ENCODE results near the gene AP2A1. TPM values are rescaled to one million over a fixed set of nuclear protein-coding genes. Genes with fewer than 3 reads are reported as not detected.
"Not testable (repeated sequence)": the region's sequence is repeated elsewhere in the genome, so short reads cannot be mapped to it uniquely, and the experiment has no call there.

Gene AP2A1
- total and polyA plus RNA-seq, 10 of the 15 experiments (the other 5 are each of a cell fraction or from before 2014, with no cell fraction given): 0.68 to 78.8 (median 33.8) TPM

DNA sequence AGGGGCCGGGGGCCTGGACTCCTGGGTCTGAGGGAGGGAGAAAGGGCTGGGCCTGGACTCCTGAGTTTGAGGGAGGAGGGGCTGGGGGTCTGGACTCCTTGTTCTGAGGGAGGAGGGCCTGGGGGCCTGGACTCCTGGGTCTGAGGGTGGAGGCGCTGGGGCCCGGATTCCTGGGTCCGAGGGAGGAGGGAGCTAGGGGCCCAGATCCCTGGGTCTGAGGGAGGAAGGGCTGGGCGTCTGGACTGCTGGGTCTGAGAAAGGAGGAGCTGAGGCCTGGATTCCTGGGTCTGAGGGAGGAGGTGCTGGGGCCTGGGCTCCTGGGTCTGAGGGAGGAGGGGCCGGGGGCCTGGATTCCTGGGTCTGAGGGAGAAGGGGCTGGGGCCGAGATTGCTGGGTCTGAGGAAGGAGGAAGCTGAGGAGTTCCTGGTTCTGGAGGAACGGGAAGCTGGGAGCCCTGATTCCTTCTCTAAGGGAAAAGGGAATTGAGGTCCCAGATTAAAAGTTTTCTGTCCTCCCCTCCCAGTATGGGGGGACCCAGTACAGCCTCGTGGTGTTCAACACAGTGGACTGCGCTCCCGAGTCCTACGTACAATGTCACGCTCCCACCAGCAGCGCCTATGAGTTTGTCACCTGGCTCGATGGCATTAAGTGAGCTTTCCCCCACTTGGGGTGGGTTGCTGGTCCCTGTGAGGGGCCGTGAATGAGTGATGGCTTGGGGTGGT, 52.0 kb downstream of the AP2A1 start (continued):
- TF ChIP-seq, protein P1, sequence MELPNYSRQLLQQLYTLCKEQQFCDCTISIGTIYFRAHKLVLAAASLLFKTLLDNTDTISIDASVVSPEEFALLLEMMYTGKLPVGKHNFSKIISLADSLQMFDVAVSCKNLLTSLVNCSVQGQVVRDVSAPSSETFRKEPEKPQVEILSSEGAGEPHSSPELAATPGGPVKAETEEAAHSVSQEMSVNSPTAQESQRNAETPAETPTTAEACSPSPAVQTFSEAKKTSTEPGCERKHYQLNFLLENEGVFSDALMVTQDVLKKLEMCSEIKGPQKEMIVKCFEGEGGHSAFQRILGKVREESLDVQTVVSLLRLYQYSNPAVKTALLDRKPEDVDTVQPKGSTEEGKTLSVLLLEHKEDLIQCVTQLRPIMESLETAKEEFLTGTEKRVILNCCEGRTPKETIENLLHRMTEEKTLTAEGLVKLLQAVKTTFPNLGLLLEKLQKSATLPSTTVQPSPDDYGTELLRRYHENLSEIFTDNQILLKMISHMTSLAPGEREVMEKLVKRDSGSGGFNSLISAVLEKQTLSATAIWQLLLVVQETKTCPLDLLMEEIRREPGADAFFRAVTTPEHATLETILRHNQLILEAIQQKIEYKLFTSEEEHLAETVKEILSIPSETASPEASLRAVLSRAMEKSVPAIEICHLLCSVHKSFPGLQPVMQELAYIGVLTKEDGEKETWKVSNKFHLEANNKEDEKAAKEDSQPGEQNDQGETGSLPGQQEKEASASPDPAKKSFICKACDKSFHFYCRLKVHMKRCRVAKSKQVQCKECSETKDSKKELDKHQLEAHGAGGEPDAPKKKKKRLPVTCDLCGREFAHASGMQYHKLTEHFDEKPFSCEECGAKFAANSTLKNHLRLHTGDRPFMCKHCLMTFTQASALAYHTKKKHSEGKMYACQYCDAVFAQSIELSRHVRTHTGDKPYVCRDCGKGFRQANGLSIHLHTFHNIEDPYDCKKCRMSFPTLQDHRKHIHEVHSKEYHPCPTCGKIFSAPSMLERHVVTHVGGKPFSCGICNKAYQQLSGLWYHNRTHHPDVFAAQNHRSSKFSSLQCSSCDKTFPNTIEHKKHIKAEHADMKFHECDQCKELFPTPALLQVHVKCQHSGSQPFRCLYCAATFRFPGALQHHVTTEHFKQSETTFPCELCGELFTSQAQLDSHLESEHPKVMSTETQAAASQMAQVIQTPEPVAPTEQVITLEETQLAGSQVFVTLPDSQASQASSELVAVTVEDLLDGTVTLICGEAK (IDR thresholded peaks at IDR 0.05; ENCODE audit: borderline replicate concordance): no peak
- no peak for TF ChIP-seq CEBPB (IDR thresholded peaks at IDR 0.05; ENCODE audit: borderline replicate concordance in 1 of 2, low read depth in 2 of 2, low read length in 2 of 2)
- TF ChIP-seq, protein P2, sequence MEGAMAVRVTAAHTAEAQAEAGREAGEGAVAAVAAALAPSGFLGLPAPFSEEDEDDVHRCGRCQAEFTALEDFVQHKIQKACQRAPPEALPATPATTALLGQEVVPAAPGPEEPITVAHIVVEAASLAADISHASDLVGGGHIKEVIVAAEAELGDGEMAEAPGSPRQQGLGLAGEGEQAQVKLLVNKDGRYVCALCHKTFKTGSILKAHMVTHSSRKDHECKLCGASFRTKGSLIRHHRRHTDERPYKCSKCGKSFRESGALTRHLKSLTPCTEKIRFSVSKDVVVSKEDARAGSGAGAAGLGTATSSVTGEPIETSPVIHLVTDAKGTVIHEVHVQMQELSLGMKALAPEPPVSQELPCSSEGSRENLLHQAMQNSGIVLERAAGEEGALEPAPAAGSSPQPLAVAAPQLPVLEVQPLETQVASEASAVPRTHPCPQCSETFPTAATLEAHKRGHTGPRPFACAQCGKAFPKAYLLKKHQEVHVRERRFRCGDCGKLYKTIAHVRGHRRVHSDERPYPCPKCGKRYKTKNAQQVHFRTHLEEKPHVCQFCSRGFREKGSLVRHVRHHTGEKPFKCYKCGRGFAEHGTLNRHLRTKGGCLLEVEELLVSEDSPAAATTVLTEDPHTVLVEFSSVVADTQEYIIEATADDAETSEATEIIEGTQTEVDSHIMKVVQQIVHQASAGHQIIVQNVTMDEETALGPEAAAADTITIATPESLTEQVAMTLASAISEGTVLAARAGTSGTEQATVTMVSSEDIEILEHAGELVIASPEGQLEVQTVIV (IDR thresholded peaks at IDR 0.05; ENCODE audit: borderline replicate concordance, partially characterized antibody): no peak
- no peak for TF ChIP-seq NFXL1 (IDR thresholded peaks at IDR 0.05; ENCODE audit: borderline replicate concordance)
- TF ChIP-seq ATF3 (IDR thresholded peaks at IDR 0.05; ENCODE audit: borderline replicate concordance, extremely low read depth, low read depth, low read length): no peak
- TF ChIP-seq, protein P3, sequence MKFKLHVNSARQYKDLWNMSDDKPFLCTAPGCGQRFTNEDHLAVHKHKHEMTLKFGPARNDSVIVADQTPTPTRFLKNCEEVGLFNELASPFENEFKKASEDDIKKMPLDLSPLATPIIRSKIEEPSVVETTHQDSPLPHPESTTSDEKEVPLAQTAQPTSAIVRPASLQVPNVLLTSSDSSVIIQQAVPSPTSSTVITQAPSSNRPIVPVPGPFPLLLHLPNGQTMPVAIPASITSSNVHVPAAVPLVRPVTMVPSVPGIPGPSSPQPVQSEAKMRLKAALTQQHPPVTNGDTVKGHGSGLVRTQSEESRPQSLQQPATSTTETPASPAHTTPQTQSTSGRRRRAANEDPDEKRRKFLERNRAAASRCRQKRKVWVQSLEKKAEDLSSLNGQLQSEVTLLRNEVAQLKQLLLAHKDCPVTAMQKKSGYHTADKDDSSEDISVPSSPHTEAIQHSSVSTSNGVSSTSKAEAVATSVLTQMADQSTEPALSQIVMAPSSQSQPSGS (IDR thresholded peaks at IDR 0.05; ENCODE audit: low read length): no peak
- TF ChIP-seq BRCA1 (IDR thresholded peaks at IDR 0.05; ENCODE audit: low read depth, low read length): no peak
- no peak for TF ChIP-seq SMC3 (IDR thresholded peaks at IDR 0.05; ENCODE audit: borderline replicate concordance, low read length)

- WGBS (ENCODE audit: insufficient coverage, insufficient replicate concordance, low lambda C conversion rate, missing lambda C conversion rate): 76% methylated on average over 4 of the region's 7 CpGs
- RAD21 ChIA-PET (ENCODE audit: unreplicated experiment); H3K9me3 ChIP-seq (replicated peaks; ENCODE audit: control insufficient read depth, insufficient read depth, low read length); FAIRE-seq; intact Hi-C loops (cut with micrococcal nuclease; ENCODE audit: unreplicated experiment); ATAC-seq; H3K27me3 ChIP-seq (replicated peaks in 1 of 2; ENCODE audit: control insufficient read depth in 2 of 2, insufficient read depth in 2 of 2, low read length in 1 of 2); H3K4me1 ChIP-seq (ENCODE audit: control insufficient read depth, insufficient read depth, low read length); BruUV-seq (replicated peaks); H3K9ac ChIP-seq (ENCODE audit: control insufficient read depth, insufficient read depth, low read length); H3K27ac ChIP-seq (ENCODE audit: control insufficient read depth, insufficient read depth); in situ Hi-C loops (cut with MboI); DNase-seq (ENCODE audit: low read depth, low spot score); H2AFZ ChIP-seq (ENCODE audit: control insufficient read depth, low read depth, low read length); H4K20me1 ChIP-seq (ENCODE audit: control insufficient read depth, insufficient read depth): not testable (repeated sequence)
- ChIA-PET POLR2A (interaction anchor here (0.7 to 2.7 kb wide), 5 partner anchors 24 to 57 kb away, joined by 3 to 11 read pairs (median 4); partner anchors contain the start of genes AKT1S1, PTOV1 and TBC1D17), CTCF (interaction anchor here (0.7 to 1.8 kb wide), 2 partner anchors 26 to 46 kb away, joined by 3 to 6 read pairs; no protein-coding TSS in a partner anchor), SMC1A (ENCODE audit: uncharacterized antibody, unreplicated experiment) (interaction anchor here (1.2 kb wide), 1 partner anchor 30 kb away, joined by 4 read pairs; no protein-coding TSS in a partner anchor)
- peak overlapping the region; percentile 96 for H3K4me3 ChIP-seq
- peaks cover 0 to 15% of the 10 kb centered on the region in 2 experiments; a peak in 2 of 4 replicates for H3K36me3 ChIP-seq (ENCODE audit: control insufficient read depth in 2 of 2, insufficient read depth in 2 of 2, low read length in 1 of 2)
- H3K4me2 ChIP-seq (ENCODE audit: control insufficient read depth, insufficient read depth): peak overlapping the region; percentile 60
- H3K79me2 ChIP-seq (ENCODE audit: control insufficient read depth, insufficient read depth, low read length): peaks cover 29% of the 10 kb centered on the region
Measured at GRCh38 chr19:49819452-49820115, 52.8 kb downstream of the AP2A1 start.

All from GM12878 (cell line).